Measurements from ENCODE around the gene PTPN6.
"Not testable (repeated sequence)": the region's sequence is repeated elsewhere in the genome, so short reads cannot be mapped to it uniquely, and the experiment has no call there.

Gene PTPN6

DNA sequence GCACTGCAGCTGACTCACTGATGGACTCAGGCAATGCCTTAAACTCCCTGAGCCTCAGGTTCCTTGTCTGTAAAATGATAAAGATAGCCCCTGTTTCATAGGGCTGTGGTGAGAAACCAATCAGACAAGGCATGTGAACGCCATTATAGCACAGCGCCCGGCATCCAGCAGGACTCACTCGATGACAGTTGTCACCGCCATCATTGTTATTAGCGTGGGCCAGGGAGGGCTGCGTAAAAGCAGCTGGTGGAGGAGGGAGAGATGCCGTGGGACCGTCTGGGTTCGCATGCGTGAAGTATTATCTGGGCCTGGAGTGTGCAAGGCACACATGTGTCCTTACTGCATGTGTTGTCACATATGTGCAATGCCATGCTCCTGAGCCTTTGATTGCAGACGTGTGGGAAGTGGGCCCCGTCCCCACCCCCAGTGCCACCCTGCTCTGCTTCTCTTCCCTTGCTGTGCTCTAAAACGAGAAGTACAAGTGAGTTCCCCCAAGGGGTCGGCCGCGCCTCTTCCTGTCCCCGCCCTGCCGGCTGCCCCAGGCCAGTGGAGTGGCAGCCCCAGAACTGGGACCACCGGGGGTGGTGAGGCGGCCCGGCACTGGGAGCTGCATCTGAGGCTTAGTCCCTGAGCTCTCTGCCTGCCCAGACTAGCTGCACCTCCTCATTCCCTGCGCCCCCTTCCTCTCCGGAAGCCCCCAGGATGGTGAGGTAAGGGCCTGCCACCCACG, at the start of gene PTPN6:
PTPN6 (plus strand) TSS at position 546 of the 730 bp plus-strand sequence; CDS start at position 703, 157 bp downstream.
- DNase-seq: peak; percentile 54 to 73

DNA sequence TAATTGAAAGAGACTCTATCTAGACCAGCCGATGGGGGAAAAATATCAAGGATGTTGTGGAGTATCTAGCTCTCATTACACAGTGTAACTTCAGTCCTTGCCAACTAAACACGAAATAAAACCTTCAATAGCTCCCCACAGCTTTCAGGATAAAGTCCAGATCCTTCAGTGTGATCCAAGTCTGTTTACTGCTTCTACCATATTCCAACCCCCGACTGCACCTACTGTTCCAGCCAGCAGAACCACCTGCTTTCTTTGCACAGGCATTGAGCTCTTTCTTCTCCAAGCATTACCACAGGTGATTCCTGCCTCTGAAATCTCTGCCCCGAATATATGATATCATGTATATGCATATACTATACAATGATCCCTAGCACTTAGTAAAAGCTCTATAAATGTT, 48.7 kb upstream of the PTPN6 start:
- DNase-seq: no peak

DNA sequence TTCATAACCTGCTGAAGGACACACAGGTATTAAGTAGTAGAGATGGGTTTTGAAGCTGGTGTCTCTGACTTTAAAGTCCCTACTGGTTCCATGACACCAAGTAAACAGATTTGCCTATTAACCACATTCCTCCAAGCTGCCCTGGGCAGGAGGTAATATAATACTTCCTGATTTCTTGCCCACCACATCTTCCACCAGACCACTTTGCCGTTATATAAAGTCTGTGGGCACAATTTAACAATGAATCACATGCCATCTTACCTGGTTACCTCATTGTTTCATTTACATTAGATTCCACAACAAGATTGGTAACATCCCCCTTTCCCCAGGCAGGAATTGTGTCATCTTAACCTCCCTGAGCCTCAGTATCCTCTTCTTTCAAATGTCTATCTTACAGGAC, 47.4 kb upstream of the PTPN6 start:
- DNase-seq: peak in 1 of 2 experiments; percentile 10

DNA sequence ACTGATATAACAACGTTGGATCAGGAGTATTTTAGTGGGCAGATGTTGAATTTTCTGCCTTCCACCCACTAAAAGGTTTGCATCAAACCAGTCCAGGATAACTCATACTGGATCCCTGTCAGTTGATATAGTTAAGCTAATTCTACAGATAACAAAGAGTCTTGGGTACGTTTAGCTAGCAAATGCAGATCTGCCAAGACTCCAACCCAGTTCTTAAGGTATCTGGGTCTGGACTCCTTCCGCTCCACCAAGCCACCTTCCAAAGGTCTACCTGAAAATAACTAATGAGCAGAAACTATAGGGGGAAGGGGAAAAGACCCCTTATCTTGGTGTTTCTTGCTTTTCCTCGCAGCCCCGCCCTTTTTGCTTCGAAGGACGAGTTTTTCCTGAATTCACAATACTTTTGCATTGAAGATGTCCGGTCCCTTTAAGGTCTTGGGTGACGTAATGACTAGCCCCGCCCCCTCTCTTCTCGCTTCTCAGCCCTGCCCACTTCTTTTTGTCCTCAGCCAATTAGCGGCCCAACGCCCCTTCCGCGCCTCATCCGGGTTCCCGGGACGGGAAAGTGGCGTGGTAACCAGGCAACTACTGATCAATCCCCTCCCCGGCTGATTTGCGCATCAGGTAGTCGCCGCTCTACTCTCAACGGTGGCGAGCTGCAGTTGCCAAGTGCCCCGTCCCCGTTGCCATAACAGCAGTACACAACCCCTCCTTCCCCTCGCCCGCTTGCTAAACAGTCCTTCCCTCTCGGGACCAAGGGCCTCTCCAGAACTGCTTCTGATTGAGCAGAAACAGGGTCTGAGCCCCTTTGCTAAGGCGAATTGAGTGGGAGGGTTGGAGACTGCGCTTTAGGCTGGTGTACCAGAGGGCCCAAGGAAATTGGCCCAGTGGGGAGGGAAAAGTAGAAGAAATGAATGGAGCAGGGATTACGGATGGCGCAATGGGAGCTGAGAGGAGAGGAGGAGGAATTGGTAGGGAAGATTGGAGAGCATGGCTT, 46.6 kb upstream of the PTPN6 start, which contains the start of gene LRRC23:
LRRC23 (plus strand) TSS at position 543 of the 997 bp plus-strand sequence. CDS start 812 bp downstream, outside the sequence.
- peak; percentile 67 to 77 for DNase-seq

DNA sequence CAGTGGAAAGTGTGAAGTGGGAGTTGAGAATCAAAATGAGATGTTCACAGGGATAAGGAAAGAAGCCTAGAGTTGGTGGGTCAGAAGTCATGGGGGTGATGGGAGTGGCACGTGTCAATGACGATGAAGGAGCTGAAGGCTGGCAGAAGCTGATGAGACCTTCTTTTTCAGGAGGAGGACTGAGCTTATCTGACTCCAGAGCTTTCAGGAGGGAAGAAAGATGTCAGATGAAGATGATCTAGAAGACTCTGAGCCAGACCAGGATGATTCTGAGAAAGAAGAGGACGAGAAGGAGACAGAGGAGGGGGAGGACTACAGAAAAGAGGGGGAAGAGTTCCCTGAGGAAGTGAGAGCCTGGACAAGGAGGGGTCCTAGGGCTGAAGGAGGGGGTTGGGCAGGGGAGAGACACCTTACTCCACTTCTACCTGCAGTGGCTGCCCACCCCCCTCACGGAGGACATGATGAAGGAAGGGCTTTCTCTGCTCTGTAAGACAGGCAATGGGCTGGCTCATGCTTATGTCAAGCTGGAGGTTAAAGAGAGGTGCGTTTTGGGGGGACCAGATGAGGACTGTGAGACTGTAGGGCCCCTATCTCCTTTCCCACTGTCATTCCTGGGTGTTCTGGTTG, 45.6 kb upstream of the PTPN6 start:
- no peak for DNase-seq

DNA sequence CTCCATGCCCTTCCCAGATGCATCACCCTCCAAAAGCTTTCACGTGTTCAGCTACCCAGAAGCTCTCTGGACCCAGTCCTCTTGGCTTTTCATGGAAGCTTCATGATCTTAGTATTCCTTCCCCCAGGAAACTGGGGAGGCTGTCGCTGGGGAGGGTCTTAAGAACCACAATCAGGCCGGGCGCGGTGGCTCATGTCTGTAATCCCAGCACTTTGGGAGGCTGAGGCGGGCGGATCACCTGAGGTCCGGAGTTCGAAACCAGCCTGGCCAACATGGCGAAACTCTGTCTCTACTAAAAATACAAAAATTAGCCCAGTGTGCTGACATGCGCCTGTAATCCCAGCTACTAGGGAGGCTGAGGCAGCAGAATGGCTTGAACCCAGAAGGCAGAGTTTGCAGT, 43.0 kb upstream of the PTPN6 start:
- DNase-seq: not testable (repeated sequence)

DNA sequence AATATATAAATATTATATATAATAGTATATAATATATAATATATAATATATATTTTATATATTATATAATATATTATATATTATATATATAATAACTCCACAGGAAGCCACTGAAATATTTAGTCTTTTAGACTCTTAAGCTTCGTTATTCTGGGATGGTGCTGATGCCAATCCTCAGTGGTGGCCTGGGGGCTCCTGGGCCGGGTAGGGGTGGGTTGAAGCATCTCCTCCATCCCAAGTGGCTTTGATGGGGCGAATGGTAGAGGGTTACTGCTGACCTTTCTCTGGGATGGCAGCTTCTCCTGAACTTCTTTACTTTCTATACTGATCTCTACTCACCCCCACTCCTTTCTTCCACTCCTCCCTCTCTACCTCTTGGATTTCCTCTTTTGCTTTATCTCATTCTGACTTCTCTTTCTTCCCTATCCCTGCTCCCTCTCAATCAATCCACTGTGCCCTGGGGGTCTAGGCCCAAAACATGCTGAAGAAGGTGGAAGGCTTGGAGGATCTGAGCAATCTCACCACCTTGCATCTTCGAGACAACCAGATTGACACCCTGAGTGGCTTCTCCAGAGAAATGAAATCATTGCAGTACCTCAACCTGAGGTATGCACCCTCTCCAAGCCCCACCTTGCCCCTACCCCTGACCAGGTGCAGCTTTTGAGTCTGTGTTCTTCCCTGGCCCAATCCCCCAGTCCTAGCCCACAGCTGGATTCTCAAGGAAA, 41.6 kb upstream of the PTPN6 start:
- no peak for DNase-seq

DNA sequence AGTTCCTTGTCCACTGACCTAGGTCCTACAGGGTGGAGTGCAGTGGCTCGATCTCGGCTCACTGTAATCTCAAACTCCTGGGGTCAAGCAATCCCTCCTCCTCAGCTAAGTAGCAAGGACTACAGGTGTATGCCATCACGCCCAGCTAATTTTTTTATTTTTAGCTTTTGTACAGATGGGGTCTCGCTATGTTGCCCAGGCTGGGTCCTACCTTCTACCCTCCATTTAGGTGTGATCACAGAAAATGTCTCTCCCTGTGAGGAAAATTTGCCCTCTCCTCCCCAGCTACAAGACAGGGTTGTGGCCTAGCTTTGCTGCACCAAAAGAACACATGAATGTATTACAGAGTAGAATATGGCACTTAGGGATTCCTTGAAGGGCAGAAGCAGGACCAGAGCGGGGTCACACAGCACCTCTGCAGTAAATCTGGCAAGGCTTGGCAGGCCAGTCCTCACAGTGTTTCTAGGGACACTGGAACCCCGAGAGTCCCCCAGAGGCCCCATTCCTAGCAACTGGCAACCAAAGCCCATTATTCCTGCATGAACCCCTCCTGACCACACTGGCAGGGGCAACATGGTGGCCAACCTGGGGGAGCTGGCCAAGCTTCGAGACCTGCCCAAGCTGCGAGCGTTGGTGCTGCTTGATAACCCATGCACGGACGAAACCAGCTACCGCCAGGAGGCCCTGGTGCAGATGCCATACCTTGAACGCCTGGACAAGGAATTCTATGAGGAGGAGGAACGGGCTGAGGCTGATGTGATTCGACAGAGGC, 38.8 kb upstream of the PTPN6 start:
- DNase-seq: no peak

DNA sequence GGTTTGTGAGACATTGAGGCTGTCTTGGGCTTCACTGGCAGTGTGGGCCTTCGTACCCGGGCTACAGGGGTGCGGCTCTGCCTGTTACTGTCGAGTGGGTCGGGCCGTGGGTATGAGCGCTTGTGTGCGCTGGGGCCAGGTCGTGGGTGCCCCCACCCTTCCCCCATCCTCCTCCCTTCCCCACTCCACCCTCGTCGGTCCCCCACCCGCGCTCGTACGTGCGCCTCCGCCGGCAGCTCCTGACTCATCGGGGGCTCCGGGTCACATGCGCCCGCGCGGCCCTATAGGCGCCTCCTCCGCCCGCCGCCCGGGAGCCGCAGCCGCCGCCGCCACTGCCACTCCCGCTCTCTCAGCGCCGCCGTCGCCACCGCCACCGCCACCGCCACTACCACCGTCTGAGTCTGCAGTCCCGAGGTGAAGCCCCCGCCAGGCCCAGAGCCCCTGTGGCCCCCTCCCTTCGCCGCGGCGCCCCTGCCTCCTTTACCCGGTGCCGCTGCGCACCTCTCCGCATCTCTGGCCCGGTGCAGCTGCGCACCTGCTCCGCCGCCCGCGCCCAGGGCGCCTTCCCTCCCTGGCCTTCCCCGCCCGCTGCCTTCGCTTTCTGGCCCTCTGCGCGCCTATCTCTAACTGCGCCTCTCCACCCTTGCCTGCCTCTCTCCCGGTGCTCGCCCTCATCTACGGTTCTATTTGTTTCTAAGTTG, 36.8 kb upstream of the PTPN6 start, which contains the start of gene ENO2:
ENO2 (plus strand) TSS at position 335 of the 701 bp plus-strand sequence. CDS start 1,253 bp downstream, outside the sequence.
- DNase-seq: peak in 1 of 2 experiments; percentile 8

DNA sequence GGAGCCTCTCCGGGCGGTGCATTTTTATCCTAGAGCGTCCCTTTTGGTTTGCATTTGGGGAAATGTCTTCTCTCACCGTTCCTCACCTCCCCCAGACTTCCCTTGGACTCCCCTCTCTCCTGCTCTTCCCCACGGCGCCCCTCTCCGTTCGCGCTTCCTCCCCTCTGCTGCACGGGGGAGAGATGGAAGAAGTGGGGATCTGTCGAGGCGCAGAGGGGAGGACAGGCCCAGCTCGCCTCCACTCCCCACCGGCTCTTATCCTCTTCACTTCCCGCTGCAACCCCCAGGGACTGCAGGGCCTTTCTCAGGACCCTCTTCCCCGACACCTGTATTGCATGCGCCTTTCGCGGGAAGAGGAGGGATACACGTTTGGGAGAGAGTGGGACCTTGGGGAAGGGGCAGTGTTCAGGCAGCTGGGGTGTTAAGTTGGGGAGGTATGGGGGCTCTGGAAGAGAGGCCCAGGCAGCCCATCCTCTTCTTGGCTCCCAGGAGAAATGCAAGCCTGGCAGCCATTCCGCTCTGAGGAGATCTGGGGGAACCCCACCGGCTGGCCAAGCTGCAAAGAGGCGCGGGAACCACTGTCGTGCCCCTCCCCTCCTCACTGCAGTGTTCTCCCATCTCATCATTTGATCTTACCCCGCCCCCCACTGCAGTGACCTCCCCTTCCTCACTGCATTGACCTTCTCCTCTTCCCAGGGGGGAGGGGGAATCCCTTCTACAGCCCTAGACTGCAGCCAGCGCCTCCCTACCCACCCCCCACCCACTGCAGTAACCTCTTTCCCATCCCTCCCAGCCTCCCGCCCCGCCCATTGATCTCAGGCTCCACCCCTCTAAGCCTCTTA, 36.0 kb upstream of the PTPN6 start:
- no peak for DNase-seq

DNA sequence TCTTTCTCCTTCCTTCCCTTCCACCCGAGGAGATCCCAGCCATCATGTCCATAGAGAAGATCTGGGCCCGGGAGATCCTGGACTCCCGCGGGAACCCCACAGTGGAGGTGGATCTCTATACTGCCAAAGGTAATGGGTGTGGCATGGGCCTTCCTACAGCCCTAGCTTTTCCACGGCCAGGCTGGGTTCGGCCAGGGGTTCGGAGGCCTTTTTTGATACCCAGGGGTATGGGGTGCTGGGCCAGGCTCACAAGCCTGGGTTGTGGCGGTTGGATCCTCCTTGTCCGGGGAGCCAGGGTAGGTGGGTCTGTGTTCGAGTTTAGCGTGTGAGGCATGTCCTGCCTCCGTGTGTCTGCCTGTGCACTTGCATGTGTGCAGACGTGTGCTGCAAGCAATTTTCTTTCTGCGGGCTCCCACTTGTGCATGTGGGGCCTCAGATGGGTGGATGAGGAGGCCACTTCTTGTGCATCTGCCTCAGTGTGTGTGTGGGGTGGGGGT, 35.3 kb upstream of the PTPN6 start:
- no peak for DNase-seq

DNA sequence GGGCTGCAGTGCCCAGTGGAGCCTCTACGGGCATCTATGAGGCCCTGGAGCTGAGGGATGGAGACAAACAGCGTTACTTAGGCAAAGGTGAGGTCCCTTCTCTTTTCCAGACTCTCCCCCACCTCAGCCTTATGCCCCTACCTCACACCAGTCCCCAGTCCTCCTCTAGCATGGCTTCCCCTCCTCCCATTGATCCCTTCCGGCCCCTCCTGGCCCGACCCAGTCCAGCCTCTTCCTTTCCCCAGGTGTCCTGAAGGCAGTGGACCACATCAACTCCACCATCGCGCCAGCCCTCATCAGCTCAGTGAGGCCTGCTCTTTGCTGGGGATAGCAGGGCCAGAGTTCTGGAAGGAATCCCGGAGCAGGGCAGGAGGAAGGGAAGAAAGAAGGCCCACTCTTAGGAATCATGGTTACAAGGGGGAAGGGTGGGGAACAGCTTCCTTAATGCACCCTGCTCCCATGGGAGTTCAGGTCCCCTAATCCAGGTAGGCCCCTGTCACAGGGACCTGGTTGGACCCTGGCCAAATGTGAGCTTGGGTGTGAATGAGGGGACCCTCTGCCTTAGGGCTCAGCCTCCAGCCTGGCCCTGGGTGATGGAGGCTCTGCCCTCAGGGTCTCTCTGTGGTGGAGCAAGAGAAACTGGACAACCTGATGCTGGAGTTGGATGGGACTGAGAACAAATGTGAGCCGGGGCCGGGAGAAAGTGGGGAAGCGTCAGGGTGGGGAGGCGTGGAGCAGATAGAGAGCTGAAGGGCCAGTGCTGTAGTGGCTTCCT, 34.5 kb upstream of the PTPN6 start:
- no peak for DNase-seq

DNA sequence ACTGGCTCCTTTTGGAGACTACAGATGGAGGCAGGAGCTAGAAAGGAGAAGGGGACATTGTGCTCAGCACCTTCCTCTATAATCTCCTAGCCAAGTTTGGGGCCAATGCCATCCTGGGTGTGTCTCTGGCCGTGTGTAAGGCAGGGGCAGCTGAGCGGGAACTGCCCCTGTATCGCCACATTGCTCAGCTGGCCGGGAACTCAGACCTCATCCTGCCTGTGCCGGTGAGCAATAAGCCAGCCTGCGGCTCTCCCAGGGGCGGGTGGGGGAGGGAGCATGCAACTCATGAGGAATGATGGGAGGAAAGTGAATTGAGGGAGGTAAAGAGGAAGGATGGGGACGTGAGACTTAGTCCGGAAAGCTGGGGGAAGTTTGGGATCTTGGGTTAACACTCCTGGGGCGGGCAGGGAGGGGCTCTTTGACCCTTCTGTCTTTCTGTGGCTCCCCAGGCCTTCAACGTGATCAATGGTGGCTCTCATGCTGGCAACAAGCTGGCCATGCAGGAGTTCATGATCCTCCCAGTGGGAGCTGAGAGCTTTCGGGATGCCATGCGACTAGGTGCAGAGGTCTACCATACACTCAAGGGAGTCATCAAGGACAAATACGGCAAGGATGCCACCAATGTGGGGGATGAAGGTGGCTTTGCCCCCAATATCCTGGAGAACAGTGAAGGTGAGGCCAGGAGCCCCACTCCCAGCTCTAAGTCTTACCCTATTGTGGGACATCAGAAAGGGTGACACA, 33.5 kb upstream of the PTPN6 start:
- no peak for DNase-seq

DNA sequence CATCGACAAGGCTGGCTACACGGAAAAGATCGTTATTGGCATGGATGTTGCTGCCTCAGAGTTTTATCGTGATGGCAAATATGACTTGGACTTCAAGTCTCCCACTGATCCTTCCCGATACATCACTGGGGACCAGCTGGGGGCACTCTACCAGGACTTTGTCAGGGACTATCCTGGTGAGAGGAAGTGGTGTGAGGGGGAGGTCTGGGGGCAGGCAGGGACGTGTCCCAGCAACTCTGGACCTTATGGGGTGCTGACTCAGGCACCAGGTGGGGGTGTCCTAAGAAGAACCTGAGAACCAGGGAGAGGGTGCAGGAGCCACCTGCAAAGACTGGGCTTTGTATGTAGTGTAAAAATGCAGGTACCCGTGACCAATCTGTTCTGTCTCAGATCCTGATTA, 31.6 kb upstream of the PTPN6 start:
- no peak for DNase-seq

DNA sequence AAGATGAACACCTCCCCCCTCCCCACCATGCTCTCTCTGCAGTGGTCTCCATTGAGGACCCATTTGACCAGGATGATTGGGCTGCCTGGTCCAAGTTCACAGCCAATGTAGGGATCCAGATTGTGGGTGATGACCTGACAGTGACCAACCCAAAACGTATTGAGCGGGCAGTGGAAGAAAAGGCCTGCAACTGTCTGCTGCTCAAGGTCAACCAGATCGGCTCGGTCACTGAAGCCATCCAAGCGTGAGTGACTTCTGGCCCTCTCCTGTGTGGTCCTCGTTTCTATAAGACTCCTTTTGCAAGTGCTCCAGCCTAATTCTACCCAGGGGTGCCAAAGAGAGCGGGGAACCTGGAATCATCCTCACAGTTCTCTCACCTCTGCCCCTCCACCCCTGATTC, 29.6 kb upstream of the PTPN6 start:
- no peak for DNase-seq

DNA sequence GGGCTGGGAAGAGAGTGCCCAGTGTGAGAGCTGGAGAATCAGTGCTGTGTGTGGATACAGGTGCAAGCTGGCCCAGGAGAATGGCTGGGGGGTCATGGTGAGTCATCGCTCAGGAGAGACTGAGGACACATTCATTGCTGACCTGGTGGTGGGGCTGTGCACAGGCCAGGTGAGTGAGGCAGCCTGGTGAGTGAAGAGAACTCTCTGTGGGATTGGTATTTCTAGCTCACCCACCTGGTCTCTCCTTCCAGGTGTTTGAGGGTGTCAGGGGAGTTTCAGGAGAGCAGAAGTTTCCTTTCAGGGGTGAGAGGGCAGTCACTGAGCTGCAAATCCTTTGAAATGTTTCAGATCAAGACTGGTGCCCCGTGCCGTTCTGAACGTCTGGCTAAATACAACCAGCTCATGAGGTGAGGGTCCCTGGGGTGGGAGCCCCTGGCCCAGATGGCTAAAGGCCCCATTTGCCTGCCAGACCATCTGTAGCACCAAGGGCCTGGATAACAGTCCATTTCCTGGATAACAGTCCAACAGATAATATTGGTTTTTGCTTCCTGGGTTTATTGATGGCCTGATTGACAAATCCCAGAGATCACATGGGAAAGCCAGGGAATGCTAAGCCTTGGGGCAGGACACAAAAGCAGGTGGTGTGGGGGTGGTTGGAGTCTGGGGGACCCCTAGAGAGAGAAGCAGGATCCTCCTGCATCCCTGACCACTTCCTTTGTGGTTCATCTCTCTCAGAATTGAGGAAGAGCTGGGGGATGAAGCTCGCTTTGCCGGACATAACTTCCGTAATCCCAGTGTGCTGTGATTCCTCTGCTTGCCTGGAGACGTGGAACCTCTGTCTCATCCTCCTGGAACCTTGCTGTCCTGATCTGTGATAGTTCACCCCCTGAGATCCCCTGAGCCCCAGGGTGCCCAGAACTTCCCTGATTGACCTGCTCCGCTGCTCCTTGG, 28.9 kb upstream of the PTPN6 start:
- no peak for DNase-seq

All from Kasumi-1 (cell line).